ENCODE results near the gene P2RY1. TPM values are rescaled to one million over a fixed set of nuclear protein-coding genes. Genes with fewer than 3 reads are reported as not detected.
"Not testable (repeated sequence)": the region's sequence is repeated elsewhere in the genome, so short reads cannot be mapped to it uniquely, and the experiment has no call there.

The P2RY1 gene
- total RNA-seq, 1 donor from 2014 or later = 9.5 TPM

DNA sequence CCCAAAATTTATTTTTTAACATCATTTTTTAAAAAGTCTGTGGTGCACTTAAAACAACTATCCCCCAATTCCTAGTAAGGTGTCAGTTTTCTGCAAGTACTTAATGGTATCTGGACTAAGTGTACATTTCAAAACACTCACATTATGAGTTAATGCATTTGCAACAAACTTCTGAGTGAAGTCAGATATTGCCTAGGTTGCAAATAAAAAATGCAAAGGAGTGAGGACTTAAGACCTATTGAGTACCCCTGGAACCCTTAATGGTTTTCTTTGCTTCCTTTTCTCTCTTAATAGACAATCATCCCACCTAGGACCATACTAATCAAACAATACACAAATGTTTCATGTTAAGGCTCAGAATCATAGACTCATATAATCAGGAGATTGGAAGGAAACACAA is 1.8 kb upstream of the P2RY1 start:
- intact Hi-C loops (cut with DNase I) = no loop called here
- no peak for ATAC-seq (ENCODE audit: poor library complexity)
- DNase-seq = no peak

DNA sequence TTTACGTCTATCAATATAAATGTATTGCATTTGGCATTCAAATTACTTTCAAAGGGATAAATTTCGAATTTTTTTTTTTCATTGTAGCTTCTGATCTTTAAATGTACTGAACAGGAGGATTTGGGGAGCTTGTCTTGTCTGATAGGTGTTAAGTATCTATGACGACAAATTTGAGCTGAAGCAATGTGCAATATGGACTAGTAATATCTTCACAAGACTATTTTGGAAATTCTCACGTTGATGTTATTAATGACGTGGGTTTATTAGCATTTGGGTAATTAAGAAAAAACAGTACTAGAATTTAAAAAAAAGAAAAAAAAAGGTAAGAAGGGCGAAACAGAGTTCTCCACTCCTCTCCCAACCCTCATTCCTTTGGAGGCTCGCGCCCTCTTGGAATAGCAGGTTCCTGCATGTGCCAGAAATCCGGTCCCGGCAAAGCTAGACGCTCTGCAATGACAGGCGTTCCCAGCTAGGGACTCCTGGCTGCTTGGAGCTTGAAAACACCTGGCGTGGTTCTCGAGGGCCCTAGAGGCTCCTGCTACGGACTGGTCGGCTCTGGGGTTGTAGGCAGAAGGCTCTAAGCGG is 648 bp upstream of the P2RY1 start:
- DNase-seq = no peak
- intact Hi-C loops (cut with DNase I) = no loop called here

DNA sequence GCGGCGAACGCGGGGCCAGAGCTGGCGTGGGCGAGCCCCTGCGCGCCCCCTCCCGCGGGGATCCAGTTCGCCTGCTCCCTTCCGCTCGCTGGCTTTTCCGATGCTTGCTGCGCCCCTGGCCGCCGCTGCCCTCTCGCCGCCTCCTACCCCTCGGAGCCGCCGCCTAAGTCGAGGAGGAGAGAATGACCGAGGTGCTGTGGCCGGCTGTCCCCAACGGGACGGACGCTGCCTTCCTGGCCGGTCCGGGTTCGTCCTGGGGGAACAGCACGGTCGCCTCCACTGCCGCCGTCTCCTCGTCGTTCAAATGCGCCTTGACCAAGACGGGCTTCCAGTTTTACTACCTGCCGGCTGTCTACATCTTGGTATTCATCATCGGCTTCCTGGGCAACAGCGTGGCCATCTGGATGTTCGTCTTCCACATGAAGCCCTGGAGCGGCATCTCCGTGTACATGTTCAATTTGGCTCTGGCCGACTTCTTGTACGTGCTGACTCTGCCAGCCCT is 721 bp downstream of the P2RY1 start:
- intact Hi-C loops (cut with DNase I) = no loop called here
- DNase-seq (no peak), ATAC-seq (ENCODE audit: poor library complexity) (peak; percentile 14)

More for the DNA sequence above, 648 bp upstream of the P2RY1 start:
- peak; percentile 56 for ATAC-seq (ENCODE audit: poor library complexity)

DNA sequence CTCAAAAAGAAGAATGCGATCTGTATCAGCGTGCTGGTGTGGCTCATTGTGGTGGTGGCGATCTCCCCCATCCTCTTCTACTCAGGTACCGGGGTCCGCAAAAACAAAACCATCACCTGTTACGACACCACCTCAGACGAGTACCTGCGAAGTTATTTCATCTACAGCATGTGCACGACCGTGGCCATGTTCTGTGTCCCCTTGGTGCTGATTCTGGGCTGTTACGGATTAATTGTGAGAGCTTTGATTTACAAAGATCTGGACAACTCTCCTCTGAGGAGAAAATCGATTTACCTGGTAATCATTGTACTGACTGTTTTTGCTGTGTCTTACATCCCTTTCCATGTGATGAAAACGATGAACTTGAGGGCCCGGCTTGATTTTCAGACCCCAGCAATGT is 1.3 kb downstream of the P2RY1 start:
- ATAC-seq (ENCODE audit: poor library complexity) (no peak), DNase-seq (no peak)
- intact Hi-C loops (cut with DNase I) = no loop called here

DNA sequence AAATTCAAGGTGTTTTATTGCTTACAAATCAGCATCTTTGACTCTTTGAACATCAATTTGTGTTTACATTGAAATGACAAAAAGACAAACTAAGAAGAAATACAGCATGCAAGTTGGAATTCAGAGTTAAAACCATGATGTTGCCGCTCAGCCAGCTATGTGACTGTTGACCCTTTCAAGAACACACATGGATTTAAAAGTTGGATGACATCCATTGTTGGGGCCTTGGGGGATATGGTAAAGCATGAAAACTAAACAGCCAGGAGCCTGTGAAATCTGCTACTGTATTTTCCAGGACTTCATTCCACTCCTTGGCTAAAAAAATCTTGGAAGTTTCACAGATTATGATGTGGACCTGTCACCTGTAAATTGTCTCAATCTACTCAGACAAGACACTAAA is 4.6 kb downstream of the P2RY1 start:
- DNase-seq (no peak), ATAC-seq (ENCODE audit: poor library complexity) (no peak)
- intact Hi-C loops (cut with DNase I) = no loop called here

DNA sequence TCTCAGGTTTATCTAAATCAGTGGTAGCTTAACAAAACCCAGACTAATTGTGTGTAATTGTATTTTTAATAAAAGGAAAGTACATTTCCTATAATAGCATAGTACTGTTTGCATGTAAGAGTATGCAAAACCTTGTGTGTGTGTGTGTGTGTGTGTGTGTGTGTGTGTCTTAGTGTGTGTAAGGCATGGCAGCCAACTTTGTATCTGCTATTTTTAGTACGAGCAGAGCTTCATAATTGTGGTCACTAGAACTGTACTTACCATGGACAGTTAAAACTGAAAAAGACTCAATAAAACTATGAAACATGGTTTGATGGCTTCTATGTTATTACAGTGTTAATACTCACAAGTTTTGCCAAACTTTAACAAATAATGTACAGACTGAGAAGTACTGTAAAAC is 6.2 kb downstream of the P2RY1 start:
- intact Hi-C loops (cut with DNase I) = no loop called here
- DNase-seq (no peak), ATAC-seq (ENCODE audit: poor library complexity) (peak; percentile 78)

DNA sequence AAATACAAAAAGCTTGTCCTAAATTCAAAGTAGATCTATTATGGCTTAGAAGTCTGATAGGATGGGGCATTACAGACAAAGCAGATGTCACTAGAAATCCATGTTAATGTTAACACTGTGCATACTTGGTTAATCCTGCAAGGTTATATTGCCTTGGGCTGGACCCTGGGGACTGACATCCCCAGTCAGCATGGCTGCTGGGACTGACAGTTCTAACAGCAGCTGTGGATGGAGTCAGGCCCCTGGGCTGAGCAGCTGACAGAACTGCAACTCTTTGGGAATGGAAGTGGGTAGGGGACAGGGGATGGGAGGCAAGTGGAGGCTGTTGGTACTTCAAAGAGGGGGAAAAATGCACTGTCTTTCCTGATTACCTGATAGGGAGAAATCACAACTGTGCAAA is 7.5 kb downstream of the P2RY1 start:
- ATAC-seq (ENCODE audit: poor library complexity) = no peak
- intact Hi-C loops (cut with DNase I) = no loop called here
- DNase-seq = no peak

DNA sequence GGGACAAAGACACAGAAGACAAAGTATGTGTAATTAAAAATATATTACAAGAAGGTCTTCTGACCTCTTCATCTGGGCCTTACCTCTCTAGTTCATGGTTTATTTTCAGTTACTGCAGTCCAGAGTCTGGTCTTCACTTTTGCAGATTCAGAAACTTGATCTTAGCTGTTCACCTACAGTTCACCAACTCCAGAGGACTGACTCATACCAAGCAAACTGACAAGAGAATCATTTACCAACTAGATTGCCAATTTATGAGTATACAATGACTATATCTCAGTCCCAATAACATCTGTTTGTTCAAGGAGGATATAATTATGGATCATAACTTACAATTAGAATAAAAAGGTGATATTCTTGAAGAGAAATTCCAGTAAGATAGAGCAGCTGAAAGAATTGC is 9.0 kb downstream of the P2RY1 start:
- ATAC-seq (ENCODE audit: poor library complexity) (no peak), DNase-seq (no peak)
- intact Hi-C loops (cut with DNase I) = no loop called here

DNA sequence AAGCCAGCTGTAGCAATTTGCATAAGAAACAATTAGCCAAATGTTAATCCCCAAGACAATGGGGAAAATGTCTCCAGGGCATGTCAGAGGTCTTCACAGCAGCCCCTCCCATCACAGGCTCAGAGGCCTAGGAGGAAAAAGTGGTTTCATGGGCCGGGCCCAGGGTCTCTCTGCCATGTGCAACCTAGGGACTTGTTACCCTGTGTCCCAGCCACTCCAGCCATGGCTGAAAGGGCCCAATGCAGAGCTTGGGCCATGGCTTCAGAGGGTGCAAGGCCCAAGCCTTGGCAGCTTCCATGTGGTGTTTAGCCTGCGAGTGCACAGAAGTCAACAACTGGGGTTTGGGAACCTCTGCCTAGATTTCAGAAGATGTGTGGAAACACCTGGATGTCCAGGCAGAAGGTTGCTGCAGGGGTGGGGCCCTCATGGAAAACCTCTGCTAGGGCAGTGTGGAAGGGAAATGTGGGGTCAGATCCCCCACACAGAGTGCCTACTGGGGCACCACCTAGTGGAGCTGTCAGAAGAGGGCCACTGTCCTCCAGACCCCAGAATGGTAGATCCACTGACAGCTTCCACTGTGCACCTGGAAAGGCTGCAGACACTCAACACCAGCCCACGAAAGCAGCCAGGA is 11.8 kb downstream of the P2RY1 start:
- ATAC-seq (ENCODE audit: poor library complexity); DNase-seq; intact Hi-C loops (cut with DNase I): not testable (repeated sequence)

DNA sequence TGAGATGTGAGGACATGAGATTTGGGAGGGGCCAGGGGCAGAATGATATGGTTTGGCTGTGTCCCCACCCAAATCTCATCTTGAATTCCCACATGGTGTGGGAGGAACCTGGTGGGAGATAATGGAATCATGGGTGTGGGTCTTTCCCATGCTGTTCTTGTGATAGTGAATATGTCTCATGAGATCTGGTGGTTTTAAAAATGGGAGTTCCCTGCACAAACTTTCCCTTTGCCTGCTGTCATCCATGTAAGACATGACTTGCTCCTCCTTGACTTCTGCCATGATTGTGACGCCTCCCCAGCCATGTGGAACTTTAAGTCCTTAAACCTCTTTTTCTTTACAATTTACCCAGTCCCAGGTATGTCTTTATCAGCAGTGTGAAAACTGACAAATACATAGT is 12.7 kb downstream of the P2RY1 start:
- ATAC-seq (ENCODE audit: poor library complexity); DNase-seq; intact Hi-C loops (cut with DNase I): not testable (repeated sequence)

DNA sequence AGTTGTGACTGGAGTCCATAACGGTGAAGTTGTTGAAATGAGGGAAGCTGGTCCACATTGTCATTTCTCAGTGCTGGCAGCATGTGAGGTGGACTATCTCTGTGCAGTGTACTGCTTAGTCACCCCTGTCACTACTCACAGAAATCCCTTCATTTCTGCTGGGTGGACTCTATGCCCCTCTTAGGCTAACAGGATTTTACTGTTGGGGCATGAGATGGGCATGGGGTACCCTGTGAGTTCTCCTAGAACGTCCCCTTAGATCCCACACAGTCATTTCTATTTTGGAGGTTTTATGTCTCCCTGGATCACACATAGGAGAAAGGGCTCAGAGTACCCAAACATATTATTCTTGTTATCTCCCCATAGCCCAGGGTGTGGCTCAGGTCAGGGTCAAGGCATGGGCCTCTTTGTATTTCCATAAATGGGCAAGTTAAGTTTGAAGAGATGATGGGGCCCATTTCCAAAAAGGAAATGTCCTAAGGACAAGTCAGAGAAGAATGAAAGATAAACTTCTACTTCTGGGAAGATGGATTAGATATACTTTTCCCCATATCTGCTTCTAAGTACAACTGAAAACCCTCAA is 15.2 kb downstream of the P2RY1 start:
- ATAC-seq (ENCODE audit: poor library complexity) (no peak), DNase-seq (no peak)
- intact Hi-C loops (cut with DNase I) = no loop called here

DNA sequence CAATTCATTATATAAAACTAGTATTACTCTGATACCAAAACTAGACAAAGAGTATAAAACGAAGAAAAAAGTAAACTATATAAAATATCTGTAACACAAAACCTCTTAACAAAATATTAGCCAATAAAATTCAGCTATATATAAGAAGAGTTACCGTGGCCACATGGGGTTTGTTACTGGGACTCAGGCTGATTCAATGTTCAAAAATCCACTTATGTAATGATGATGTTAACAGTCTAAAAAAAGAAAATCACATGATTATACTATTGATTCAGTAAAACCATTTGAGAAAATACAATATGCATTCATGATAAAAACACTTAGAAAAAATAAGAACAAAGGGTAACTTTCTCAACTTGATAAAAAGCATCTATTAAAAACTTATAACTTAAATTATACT is 18.3 kb downstream of the P2RY1 start:
- ATAC-seq (ENCODE audit: poor library complexity) (no peak), DNase-seq (no peak)
- intact Hi-C loops (cut with DNase I) = no loop called here

DNA sequence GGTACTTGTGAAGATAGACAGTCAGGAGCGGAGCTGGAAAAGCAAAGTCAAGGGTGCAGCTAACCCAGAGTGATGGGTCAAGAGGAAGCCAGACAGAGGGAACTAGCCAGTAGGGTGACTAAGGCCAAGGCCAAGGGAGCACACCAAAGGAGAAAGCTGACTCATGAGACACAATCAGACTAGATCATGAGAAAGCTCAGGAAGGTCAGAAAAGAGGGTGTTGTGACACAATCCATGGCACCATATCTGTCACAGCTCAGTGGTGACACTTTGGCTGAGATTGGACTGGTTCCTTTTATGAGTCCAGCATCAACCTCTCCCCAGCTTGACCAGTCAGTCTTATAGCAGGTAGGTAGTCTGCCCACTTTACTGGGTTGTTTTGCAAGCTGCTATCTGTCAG is 22.2 kb downstream of the P2RY1 start:
- ATAC-seq (ENCODE audit: poor library complexity) (peak; percentile 77), DNase-seq (no peak)
- intact Hi-C loops (cut with DNase I) = no loop called here

DNA sequence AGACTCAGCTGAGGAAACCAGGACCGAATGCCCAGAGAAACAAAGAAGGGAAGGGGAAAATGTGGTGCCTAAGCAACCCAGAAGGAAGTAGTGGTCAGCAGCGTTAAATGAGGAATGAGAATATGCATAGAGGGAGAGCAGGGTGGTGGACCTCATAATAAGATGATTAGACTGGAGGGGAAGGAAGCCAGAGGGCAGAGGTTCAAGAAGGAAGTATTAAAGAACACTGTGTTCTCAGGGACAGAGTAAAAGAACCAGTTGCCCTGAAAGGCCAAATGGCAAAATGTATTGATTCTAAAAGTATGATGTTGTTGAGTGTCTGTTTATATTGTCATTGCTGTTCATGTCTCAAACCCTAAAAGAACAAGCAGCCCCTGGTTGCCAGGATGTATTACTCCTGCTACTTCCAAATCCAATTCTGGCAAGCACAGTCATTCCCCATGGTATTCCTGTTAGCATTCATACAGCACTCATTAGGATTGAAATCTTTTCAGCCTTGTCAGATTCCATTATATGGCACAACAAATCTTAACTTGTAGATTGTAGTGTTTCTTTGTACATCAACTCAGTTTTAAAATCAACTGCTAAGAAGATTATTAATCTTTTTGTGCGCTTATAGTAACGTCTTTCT is 23.4 kb downstream of the P2RY1 start:
- DNase-seq (no peak), ATAC-seq (ENCODE audit: poor library complexity) (peak; percentile 85)
- intact Hi-C loops (cut with DNase I) = no loop called here

DNA sequence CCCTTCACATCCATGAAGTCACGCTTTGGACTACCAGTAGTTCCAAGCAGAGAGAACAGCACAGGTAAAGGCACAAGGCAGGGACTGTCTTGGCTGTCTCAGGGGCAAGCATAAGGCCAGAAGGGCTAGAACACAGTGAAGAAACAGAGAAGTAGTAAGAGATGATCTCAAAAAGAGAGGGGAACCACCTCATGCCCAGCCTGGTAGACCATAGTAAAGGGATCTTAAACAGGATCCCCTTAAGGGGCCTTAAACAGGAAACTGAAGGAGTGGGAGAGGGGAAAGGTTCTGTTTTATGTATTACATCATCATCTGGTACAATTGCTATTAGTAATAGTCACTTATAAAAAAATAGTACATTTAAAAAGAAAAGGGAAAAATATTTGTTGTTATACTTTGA is 25.8 kb downstream of the P2RY1 start:
- intact Hi-C loops (cut with DNase I) = no loop called here
- ATAC-seq (ENCODE audit: poor library complexity) = no peak

DNA sequence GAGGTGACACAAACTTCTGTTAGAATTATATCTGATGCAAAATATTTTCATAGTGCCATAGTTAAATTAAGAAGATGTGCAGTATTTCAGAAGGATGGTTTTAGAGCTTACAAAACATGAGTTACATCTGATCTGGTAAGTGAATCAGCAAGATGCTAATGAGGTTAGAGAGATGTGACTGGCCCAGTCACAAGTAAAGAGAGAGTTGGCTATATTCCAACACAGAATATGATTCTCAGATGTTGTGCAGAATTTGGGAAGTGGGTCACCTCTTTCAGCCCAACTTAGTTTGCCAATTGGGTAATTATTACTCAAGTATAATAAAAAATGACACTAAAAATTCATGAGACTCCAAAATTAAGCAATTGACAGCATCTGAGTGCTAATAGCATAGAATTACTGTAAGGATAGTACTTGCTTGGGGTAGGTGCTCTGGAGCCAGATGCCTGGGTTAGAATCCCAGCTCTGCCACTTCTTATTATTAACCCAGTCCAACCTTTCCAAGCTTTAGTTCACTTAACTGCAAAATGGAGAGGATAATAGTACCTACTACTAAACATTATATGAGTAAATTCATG is 30.8 kb downstream of the P2RY1 start:
- DNase-seq (no peak), ATAC-seq (ENCODE audit: poor library complexity) (no peak)
- intact Hi-C loops (cut with DNase I) = no loop called here

More for the DNA sequence above, 25.8 kb downstream of the P2RY1 start:
- no peak for DNase-seq

DNA sequence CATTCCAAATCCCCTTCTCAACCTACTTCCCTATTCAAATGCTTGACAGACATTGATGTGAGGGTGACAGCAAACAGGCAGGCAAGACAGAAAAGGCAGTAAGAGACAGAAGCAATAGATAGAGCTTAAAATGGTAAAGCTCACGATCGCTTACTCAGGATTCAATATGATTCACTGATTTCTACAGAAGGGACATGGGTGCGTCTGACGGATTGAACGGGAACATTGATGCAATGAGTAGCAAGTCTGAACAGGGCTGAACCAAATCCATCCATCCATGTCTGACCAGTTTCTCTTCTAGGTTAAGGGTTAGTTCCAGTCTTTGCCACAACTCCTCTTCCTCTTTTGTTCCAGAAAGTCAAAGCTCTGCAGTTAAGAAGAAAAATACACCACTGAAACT is 35.1 kb downstream of the P2RY1 start:
- intact Hi-C loops (cut with DNase I) = no loop called here
- DNase-seq = no peak
- peak; percentile 41 for ATAC-seq (ENCODE audit: poor library complexity)

DNA sequence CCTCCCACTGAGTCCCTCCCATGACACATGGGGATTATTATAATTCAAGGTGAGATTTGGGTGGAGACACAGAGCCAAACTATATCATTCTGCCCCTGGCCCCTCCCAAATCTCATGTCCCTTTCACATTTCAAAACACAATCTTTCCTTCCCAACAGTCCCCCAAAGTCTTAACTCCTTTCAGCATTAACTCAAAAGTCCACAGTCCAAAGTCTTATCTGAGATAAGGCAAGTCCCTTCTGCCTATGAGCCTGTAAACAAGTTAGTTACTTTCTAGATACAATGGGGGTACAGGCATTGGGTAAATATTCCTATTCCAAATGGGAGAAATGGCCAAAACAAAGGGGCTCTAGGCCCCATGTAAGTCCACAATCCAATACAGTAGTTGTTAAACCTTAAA is 38.4 kb downstream of the P2RY1 start:
- ATAC-seq (ENCODE audit: poor library complexity); intact Hi-C loops (cut with DNase I); DNase-seq: not testable (repeated sequence)

DNA sequence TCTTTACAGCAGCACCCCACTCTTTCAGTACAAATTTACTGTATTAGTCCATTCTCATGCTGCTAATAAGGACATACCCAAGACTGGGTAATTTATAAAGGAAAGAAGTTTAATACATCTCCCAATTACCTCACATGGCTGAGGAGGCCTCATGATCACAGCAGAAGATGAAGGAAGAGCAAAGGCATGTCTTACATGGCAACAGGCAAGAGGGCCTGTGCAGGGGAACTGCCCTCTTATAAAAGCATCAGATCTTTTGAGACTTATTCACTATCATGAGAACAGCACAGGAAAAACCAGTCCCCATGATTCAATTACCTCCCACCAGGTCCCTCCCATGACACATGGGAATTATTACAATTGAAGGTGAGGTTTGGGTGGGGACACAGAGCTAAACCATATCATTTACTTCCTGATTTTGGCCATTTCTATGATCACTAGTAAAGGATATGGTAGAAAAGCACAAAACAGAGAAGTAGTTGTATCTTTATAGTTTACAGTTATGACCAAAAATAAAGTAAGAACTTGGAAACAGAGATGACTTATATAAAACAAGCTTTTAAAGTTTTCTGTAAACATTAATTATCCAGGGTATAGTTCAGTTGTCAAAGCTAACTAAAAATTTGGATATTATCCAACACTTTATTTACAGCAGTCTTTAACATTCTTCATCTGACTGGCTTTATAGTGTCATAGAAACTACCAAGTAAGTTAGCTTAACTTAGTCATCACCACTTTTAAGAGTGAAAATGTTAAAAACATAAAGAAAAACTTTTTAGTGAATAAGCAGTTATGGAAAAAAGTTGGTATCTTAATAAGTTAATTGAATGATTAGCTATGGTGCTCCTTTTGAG is 40.2 kb downstream of the P2RY1 start:
- intact Hi-C loops (cut with DNase I) = no loop called here
- no peak for DNase-seq
- ATAC-seq (ENCODE audit: poor library complexity) = no peak
